GM10248 (cell line): ENCODE results near the gene ARL5B.
"Not testable (repeated sequence)": the region's sequence is repeated elsewhere in the genome, so short reads cannot be mapped to it uniquely, and the experiment has no call there.

ENCODE experiments used
- CTCF ChIA-PET: fragments of 300-600 bp; sonication (Branson Sonifier 250); formaldehyde crosslinking; extraction: SDS; loops from one replicate; lab custom pipeline; 2021; ENCODE audit warnings: antibody characterized with exemption; lab: Yijun Ruan, JAX
- POLR2A ChIA-PET: fragments of 350-650 bp; sonication (Branson Sonifier 250); formaldehyde crosslinking; extraction: SDS; loops from one replicate; lab custom pipeline; 2020; ENCODE audit warnings: antibody characterized with exemption; lab: Yijun Ruan, JAX
- DNase-seq: peaks from one replicate; pipeline ENCODE4 v3.0.0; 2012; ENCODE audit errors: extremely low spot score
- TF ChIP-seq, protein P1 (sequence below): IDR thresholded peaks from 2 replicates; pipeline ENCODE4 v1.5.1; 2012; ENCODE audit warnings: mild to moderate bottlenecking, low read depth; ENCODE audit errors: extremely low read depth, missing control alignments, control extremely low read depth

The ARL5B gene

GRCh38 chr10:18620856-18621255 lies 38.4 kb upstream of the ARL5B start:
- ChIA-PET CTCF (no interaction called here), POLR2A (no interaction called here)
- TF ChIP-seq, protein P1, sequence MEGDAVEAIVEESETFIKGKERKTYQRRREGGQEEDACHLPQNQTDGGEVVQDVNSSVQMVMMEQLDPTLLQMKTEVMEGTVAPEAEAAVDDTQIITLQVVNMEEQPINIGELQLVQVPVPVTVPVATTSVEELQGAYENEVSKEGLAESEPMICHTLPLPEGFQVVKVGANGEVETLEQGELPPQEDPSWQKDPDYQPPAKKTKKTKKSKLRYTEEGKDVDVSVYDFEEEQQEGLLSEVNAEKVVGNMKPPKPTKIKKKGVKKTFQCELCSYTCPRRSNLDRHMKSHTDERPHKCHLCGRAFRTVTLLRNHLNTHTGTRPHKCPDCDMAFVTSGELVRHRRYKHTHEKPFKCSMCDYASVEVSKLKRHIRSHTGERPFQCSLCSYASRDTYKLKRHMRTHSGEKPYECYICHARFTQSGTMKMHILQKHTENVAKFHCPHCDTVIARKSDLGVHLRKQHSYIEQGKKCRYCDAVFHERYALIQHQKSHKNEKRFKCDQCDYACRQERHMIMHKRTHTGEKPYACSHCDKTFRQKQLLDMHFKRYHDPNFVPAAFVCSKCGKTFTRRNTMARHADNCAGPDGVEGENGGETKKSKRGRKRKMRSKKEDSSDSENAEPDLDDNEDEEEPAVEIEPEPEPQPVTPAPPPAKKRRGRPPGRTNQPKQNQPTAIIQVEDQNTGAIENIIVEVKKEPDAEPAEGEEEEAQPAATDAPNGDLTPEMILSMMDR = no peak
- DNase-seq = no peak

- CTCF ChIA-PET = interaction anchor here (1.4 kb wide), 1 partner anchor 9 kb away, joined by 4 read pairs; no protein-coding TSS in a partner anchor
- POLR2A ChIA-PET, DNase-seq: not testable (repeated sequence)
Observed at GRCh38 chr10:18623671-18624070, 35.6 kb upstream of the ARL5B start.

- no peak for DNase-seq
- ChIA-PET CTCF (no interaction called here), POLR2A (no interaction called here)
- TF ChIP-seq, protein P1 = no peak
Observed at GRCh38 chr10:18625886-18626285, 33.3 kb upstream of the ARL5B start.

DNA sequence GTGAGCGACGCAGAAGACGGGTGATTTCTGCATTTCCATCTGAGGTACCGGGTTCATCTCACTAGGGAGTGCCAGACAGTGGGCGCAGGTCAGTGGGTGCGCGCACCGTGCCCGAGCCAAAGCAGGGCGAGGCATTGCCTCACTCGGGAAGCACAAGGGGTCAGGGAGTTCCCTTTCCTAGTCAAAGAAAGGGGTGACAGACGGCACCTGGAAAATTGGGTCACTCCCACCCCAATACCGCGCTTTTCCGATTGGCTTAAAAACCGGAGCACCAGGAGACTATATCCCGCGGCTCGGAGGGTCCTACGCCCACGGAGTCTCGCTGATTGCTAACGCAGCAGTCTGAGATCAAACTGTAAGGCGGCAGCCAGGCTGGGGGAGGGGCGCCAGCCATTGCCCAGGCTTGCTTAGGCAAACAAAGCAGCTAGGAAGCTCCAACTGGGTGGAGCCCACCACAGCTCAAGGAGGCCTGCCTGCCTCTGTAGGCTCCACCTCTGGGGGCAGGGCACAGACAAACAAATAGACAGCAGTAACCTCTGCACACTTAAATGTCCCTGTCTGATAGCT lies 31.7 kb upstream of the ARL5B start:
- POLR2A ChIA-PET, CTCF ChIA-PET, DNase-seq: not testable (repeated sequence)

DNA sequence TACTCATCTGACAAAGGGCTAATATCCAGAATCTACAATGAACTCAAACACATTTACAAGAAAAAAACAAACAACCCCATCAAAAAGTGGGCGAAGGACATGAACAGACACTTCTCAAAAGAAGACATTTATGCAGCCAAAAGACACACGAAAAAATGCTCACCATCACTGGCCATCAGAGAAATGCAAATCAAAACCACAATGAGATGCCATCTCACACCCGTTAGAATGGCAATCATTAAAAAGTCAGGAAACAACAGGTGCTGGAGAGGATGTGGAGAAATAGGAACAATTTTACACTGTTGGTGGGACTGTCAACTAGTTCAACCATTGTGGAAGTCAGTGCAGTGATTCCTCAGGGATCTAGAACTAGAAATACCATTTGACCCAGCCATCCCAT lies 26.7 kb upstream of the ARL5B start:
- DNase-seq = not testable (repeated sequence)

GRCh38 chr10:18635995-18636394 lies 23.2 kb upstream of the ARL5B start:
- CTCF ChIA-PET = no interaction called here
- TF ChIP-seq, protein P1 = no peak
- no peak for DNase-seq
- POLR2A ChIA-PET = no interaction called here

More for the DNA sequence above, 26.7 kb upstream of the ARL5B start:
- CTCF ChIA-PET, POLR2A ChIA-PET: not testable (repeated sequence)

GRCh38 chr10:18637400-18637799 lies 21.8 kb upstream of the ARL5B start:
- POLR2A ChIA-PET, CTCF ChIA-PET, DNase-seq: not testable (repeated sequence)

GRCh38 chr10:18639719-18640118 lies 19.5 kb upstream of the ARL5B start:
- DNase-seq, POLR2A ChIA-PET: not testable (repeated sequence)
- CTCF ChIA-PET = interaction anchor here (1.1 to 2.0 kb wide), 2 partner anchors 9 to 14 kb away, joined by 3 to 8 read pairs; no protein-coding TSS in a partner anchor

DNA sequence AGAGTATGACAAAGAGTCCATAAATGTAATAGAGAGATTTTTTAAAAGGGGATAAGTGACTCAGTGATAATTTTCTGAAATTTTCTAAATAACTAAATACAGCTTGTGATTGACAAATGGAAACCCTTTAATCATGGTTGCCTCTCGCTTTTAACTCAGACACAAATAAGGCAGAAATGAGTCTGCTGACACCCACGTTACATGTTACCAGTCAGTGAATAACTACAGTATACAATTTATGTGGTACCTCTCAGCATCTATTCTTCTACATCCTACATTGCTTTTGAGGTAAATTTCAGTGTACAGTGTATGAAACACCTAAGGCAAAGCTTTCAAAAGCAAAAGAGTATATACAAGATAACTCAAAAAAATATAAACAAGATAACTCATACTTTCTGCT lies 12.1 kb upstream of the ARL5B start:
- DNase-seq = no peak
- ChIA-PET CTCF (interaction anchor here (1.8 kb wide), 1 partner anchor 11 kb away, joined by 4 read pairs; no protein-coding TSS in a partner anchor), POLR2A (no interaction called here)
- TF ChIP-seq, protein P1 = no peak
